Naive thymus-derived CD4-positive, alpha-beta T cell (primary cell): ENCODE results near the gene INVS. TPM values are rescaled to one million over a fixed set of nuclear protein-coding genes. Genes with fewer than 3 reads are reported as not detected.

Experiments used
- ATAC-seq: fragments of 150-1000 bp; cut with Tn5 transposase; 2 replicates; pipeline ENCODE4 v1.10.0; 2021; ENCODE audit warnings: mild to moderate bottlenecking, moderate library complexity
- CTCF ChIA-PET: fragments of 350-600 bp; sonication (Branson Sonifier 250); formaldehyde crosslinking; loops from one replicate; lab custom pipeline; 2021; ENCODE audit warnings: antibody characterized with exemption; lab: Charles Lee
- POLR2A ChIA-PET: fragments of 350-600 bp; sonication (Branson Sonifier 250); formaldehyde crosslinking; loops from one replicate; lab custom pipeline; 2021; ENCODE audit warnings: antibody characterized with exemption, inconsistent platforms; lab: Charles Lee
- DNase-seq, 9 donors: peaks; one replicate each; pipeline versions ENCODE4 v3.0.0 to v3.0.0-alpha.2; 2020 to 2022; ENCODE audit warnings: mixed read lengths in 1 of 9
- H3K27ac ChIP-seq: one replicate; pipeline ENCODE4 v1.7.0; 2013; ENCODE audit warnings: mild to moderate bottlenecking, low read depth, low read length, moderate library complexity
- H3K27me3 ChIP-seq, 2 donors: one replicate each; pipeline ENCODE4 v1.7.0; 2013; ENCODE audit warnings: low read length in 2 of 2, mild to moderate bottlenecking in 2 of 2, moderate library complexity in 2 of 2; ENCODE audit not compliant: control insufficient read depth in 2 of 2, insufficient read depth in 2 of 2
- H3K36me3 ChIP-seq, 3 experiments: 1 replicate in 2 of 3; 2 replicates in 1 of 3; pipeline ENCODE4 v1.7.0; 2013; ENCODE audit warnings: low read length in 3 of 3, mild to moderate bottlenecking in 3 of 3, moderate library complexity in 1 of 3; ENCODE audit not compliant: insufficient read depth in 3 of 3, control insufficient read depth in 2 of 3
- H3K4me1 ChIP-seq, 2 donors: one replicate each; pipeline ENCODE4 v1.7.0; 2013; ENCODE audit warnings: low read length in 2 of 2, mild to moderate bottlenecking in 2 of 2, moderate library complexity in 1 of 2; ENCODE audit not compliant: control insufficient read depth in 2 of 2, insufficient read depth in 2 of 2
- H3K4me3 ChIP-seq: 2 replicates; pipeline ENCODE4 v1.7.0; 2013; ENCODE audit warnings: mild to moderate bottlenecking, low read length
- H3K9me3 ChIP-seq, 3 experiments: 1 replicate in 2 of 3; 2 replicates in 1 of 3; pipeline ENCODE4 v1.7.0; 2013; ENCODE audit warnings: low read length in 3 of 3; ENCODE audit not compliant: control insufficient read depth in 2 of 3
- H3K27ac Mint-ChIP-seq, 9 donors: one replicate each; pipeline ENCODE4 v1.8.0; 2020 to 2022; ENCODE audit warnings: mixed read lengths in 9 of 9, mild to moderate bottlenecking in 8 of 9, moderate library complexity in 5 of 9, inconsistent platforms in 2 of 9
- H3K27me3 Mint-ChIP-seq, 5 donors: one replicate each; pipeline ENCODE4 v1.8.0; 2021 to 2022; ENCODE audit warnings: mixed read lengths in 5 of 5, mild to moderate bottlenecking in 1 of 5
- H3K36me3 Mint-ChIP-seq, 5 donors: one replicate each; pipeline ENCODE4 v1.8.0; 2020 to 2022; ENCODE audit warnings: mixed read lengths in 5 of 5, mild to moderate bottlenecking in 3 of 5, inconsistent platforms in 1 of 5
- H3K4me1 Mint-ChIP-seq, 7 donors: one replicate each; pipeline ENCODE4 v1.8.0; 2020 to 2022; ENCODE audit warnings: mixed read lengths in 7 of 7, mild to moderate bottlenecking in 3 of 7, inconsistent platforms in 1 of 7
- H3K4me3 Mint-ChIP-seq, 10 donors: one replicate each; pipeline ENCODE4 v1.8.0; 2020 to 2022; ENCODE audit warnings: mild to moderate bottlenecking in 10 of 10, mixed read lengths in 10 of 10, moderate library complexity in 6 of 10, inconsistent platforms in 2 of 10
- H3K9me3 Mint-ChIP-seq, 11 donors: one replicate each; pipeline ENCODE4 v1.8.0; 2020 to 2022; ENCODE audit warnings: mixed read lengths in 11 of 11, mild to moderate bottlenecking in 4 of 11, inconsistent platforms in 1 of 11, moderate library complexity in 1 of 11
- intact Hi-C, 2 donors: fragments of 100-400 bp; cut with micrococcal nuclease; formaldehyde crosslinking; loops; one replicate each; pipeline ENCODE4 v1.15.1; 2023
- polyA plus RNA-seq, 2 donors: library from polyadenylated mRNA; unstranded; fragments of 300-500 nt; fragmentation: Illumina TruSeq; gene quantifications; one replicate each; pipeline ENCODE4 v1.2.3, GENCODE V29; 2021
- total RNA-seq, 6 experiments: library from RNA in 5 of 6; stranded (reverse) in 5 of 6; gene quantifications; 1 replicate in 5 of 6; 2 replicates in 1 of 6; pipeline ENCODE4 v1.2.3 and lab custom pipeline; 2021 to 2026

Gene INVS
- total and polyA plus RNA-seq, 7 experiments from 2014 or later: 6.2 to 20.8 (median 19.9) TPM

GRCh38 chr9:100294341-100294740, 195.3 kb downstream of the INVS start:
- Mint-ChIP-seq H3K4me3 (no peak overlapping the region), H3K4me1 (peaks cover 0 to 7% (median 0%) of the 10 kb centered on the region in 7 donors), H3K9me3 (peaks cover 0 to 4% (median 0%) of the 10 kb centered on the region in 11 donors), H3K27ac (peak overlapping the region in 1 of 9 donors; percentile 17), H3K27me3 (no peaks in the 10 kb centered on the region), H3K36me3 (peaks cover 13 to 51% (median 22%) of the 10 kb centered on the region in 5 donors)
- intact Hi-C loops: no loop called here
- Histone ChIP-seq H3K4me3 (no peak overlapping the region), H3K27me3 (no peaks in the 10 kb centered on the region), H3K27ac (no peak overlapping the region), H3K9me3 (no peaks in the 10 kb centered on the region), H3K36me3 (peaks cover 0 to 81% (median 4%) of the 10 kb centered on the region in 3 experiments), H3K4me1 (no peaks in the 10 kb centered on the region)
- POLR2A ChIA-PET: no interaction called here
- CTCF ChIA-PET: no interaction called here
- DNase-seq (no peak), ATAC-seq (no peak)

DNA sequence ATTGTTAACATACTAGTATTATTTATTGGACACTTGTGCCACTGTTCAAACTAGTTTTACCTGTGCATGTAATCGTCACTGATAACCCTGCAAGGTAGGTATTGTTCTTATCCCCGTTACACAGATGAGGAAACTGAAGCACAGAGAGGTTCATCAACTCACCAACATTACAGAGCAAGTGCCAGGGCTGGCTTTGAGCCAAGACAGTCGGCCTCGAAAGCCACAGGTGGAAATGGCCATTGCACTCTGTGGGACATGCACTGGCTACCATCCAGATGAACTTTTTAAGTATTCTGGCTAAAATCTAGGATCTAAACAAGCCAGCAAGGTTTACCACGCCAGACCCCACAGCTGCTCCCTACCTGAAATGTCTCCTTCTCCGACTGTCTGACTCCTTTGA, 195.8 kb downstream of the INVS start:
- Mint-ChIP-seq H3K4me3 (no peak overlapping the region), H3K27me3 (no peaks in the 10 kb centered on the region), H3K4me1 (peaks cover 0 to 7% (median 0%) of the 10 kb centered on the region in 7 donors), H3K27ac (no peak overlapping the region), H3K9me3 (peaks cover 0 to 2% (median 0%) of the 10 kb centered on the region in 11 donors), H3K36me3 (peaks cover 13 to 51% (median 18%) of the 10 kb centered on the region in 5 donors)
- Histone ChIP-seq H3K4me3 (no peak overlapping the region), H3K9me3 (no peaks in the 10 kb centered on the region), H3K27me3 (no peaks in the 10 kb centered on the region), H3K36me3 (peaks cover 0 to 81% (median 4%) of the 10 kb centered on the region in 3 experiments), H3K4me1 (no peaks in the 10 kb centered on the region), H3K27ac (no peak overlapping the region)
- no peak for DNase-seq
- ChIA-PET CTCF (no interaction called here), POLR2A (no interaction called here)
- no peak for ATAC-seq
- intact Hi-C loops: no loop called here

- intact Hi-C loops: no loop called here
- H3K27ac Mint-ChIP-seq: peak overlapping the region in 5 of 9 donors; percentile 13 to 84 (median 28)
- H3K27me3 Mint-ChIP-seq: no peaks in the 10 kb centered on the region
- peaks cover 0 to 2% (median 0%) of the 10 kb centered on the region in 11 donors for H3K9me3 Mint-ChIP-seq
- peaks cover 0 to 9% (median under 1%) of the 10 kb centered on the region in 7 donors for H3K4me1 Mint-ChIP-seq
- peaks cover 9 to 47% (median 14%) of the 10 kb centered on the region in 5 donors for H3K36me3 Mint-ChIP-seq
- no peak for DNase-seq
- Histone ChIP-seq H3K36me3 (peaks cover 0 to 77% (median 4%) of the 10 kb centered on the region in 3 experiments), H3K4me1 (no peaks in the 10 kb centered on the region), H3K27ac (no peak overlapping the region), H3K9me3 (no peaks in the 10 kb centered on the region), H3K4me3 (no peak overlapping the region), H3K27me3 (no peaks in the 10 kb centered on the region)
- H3K4me3 Mint-ChIP-seq: no peak overlapping the region
- CTCF ChIA-PET: no interaction called here
- no peak for ATAC-seq
- POLR2A ChIA-PET: no interaction called here
These were observed 196.2 kb downstream of the INVS start for GRCh38 chr9:100295240-100295639.

DNA sequence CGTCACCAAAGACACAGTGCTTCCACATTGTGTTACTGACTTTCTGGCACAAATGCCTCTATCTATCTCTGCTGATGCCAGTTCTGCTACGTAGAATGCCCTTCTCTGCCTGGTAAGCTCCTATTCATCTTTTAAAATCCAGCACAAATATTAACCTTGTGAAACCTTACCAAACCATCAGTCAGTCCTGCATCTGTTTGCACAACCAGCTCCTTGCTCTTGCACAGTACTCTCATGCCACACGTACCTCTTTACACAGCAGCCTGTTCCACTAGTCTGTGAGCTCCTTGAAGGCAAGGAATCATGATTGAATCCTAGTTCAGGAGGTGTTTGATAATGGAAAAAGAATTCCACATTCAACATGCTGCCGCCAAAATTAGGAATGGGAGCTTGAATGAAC, 197.4 kb downstream of the INVS start:
- ATAC-seq: no peak
- H3K27ac Mint-ChIP-seq: peak overlapping the region in 3 of 9 donors; percentile 28 to 56 (median 44)
- intact Hi-C loops: no loop called here

DNA sequence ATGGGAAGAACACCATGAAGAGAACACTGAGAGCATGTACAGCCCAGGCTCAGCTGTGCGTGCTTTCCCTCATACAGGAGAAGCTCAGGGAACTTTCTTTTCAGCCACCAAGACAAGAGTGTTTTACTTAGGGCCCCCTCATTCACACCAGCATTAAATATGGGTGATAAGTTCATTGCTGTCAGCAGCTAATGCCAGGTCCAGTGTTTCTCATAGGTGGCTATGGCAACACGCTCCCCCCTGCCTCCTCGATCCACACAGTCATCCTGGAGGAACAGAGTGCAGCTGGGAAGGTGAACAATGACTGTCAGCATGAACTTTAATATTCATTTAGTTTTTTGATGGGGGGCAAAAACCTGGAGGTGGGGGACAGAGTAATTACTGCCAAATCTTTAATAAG, 199.3 kb downstream of the INVS start:
- ChIA-PET POLR2A (no interaction called here), CTCF (no interaction called here)
- no peak overlapping the region for H3K4me3 ChIP-seq
- H3K9me3 ChIP-seq: no peaks in the 10 kb centered on the region
- intact Hi-C loops: no loop called here
- no peaks in the 10 kb centered on the region for H3K27me3 Mint-ChIP-seq
- H3K27ac ChIP-seq: no peak overlapping the region
- no peaks in the 10 kb centered on the region for H3K4me1 ChIP-seq
- peaks cover 0 to 12% (median 4%) of the 10 kb centered on the region in 7 donors for H3K4me1 Mint-ChIP-seq
- H3K36me3 Mint-ChIP-seq: peaks cover 10 to 47% (median 14%) of the 10 kb centered on the region in 5 donors
- no peaks in the 10 kb centered on the region for H3K9me3 Mint-ChIP-seq
- DNase-seq (no peak), ATAC-seq (no peak)
- no peaks in the 10 kb centered on the region for H3K27me3 ChIP-seq
- peak overlapping the region in 3 of 9 donors; percentile 44 to 79 (median 79) for H3K27ac Mint-ChIP-seq
- H3K36me3 ChIP-seq: peaks cover 5 to 86% (median 5%) of the 10 kb centered on the region in 3 experiments
- H3K4me3 Mint-ChIP-seq: no peak overlapping the region

More for the DNA sequence above, 197.4 kb downstream of the INVS start:
- no peaks in the 10 kb centered on the region for H3K9me3 ChIP-seq
- no peaks in the 10 kb centered on the region for H3K27me3 ChIP-seq
- no peak overlapping the region for H3K27ac ChIP-seq
- H3K4me1 Mint-ChIP-seq: peaks cover 0 to 12% (median 3%) of the 10 kb centered on the region in 7 donors
- H3K9me3 Mint-ChIP-seq: peaks cover 0 to under 1% (median 0%) of the 10 kb centered on the region in 11 donors
- no peak overlapping the region for H3K4me3 Mint-ChIP-seq
- DNase-seq: no peak
- ChIA-PET POLR2A (no interaction called here), CTCF (no interaction called here)
- peaks cover 3 to 83% (median 9%) of the 10 kb centered on the region in 3 experiments for H3K36me3 ChIP-seq
- peaks cover 7 to 52% (median 14%) of the 10 kb centered on the region in 5 donors for H3K36me3 Mint-ChIP-seq
- H3K4me3 ChIP-seq: no peak overlapping the region
- no peaks in the 10 kb centered on the region for H3K27me3 Mint-ChIP-seq
- H3K4me1 ChIP-seq: no peaks in the 10 kb centered on the region

DNA sequence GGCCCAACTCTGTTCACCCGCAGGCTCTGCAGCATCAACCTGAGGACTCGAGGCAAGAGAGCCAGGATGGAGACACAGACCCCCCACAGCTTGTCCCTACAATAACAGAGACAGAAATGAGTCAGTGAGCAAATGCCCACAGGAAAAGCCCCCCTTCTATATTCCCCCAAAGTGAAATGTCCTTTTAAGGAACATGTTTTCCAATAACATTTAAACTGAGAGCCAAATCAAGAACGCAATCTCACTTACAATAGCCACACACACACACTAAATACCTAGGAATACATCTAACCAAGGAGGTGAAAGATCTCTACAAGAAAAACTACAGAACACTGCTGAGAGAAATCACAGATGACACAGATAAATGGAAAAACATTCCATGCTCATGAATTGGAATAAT, 204.7 kb downstream of the INVS start:
- Mint-ChIP-seq H3K4me1 (peaks cover 0 to 33% (median 22%) of the 10 kb centered on the region in 7 donors), H3K4me3 (no peak overlapping the region), H3K27me3 (no peaks in the 10 kb centered on the region), H3K36me3 (peaks cover 15 to 73% (median 37%) of the 10 kb centered on the region in 5 donors), H3K27ac (peak overlapping the region in 7 of 9 donors; percentile 5 to 77 (median 20)), H3K9me3 (no peaks in the 10 kb centered on the region)
- no peak for ATAC-seq
- Histone ChIP-seq H3K27ac (no peak overlapping the region), H3K9me3 (no peaks in the 10 kb centered on the region), H3K4me1 (no peaks in the 10 kb centered on the region), H3K27me3 (no peaks in the 10 kb centered on the region), H3K36me3 (peaks cover 10 to 57% (median 10%) of the 10 kb centered on the region in 3 experiments), H3K4me3 (no peak overlapping the region)
- intact Hi-C loops: no loop called here
- no peak for DNase-seq
- CTCF ChIA-PET: interaction anchor here (0.6 kb wide), 1 partner anchor 21 kb away, joined by 4 read pairs; no protein-coding TSS in a partner anchor
- POLR2A ChIA-PET: no interaction called here

GRCh38 chr9:100306283-100306682, 207.2 kb downstream of the INVS start:
- Mint-ChIP-seq H3K36me3 (peaks cover 9 to 80% (median 52%) of the 10 kb centered on the region in 5 donors), H3K27me3 (no peaks in the 10 kb centered on the region), H3K4me3 (no peak overlapping the region), H3K9me3 (no peaks in the 10 kb centered on the region), H3K27ac (peak overlapping the region in 8 of 9 donors; percentile 23 to 79 (median 30)), H3K4me1 (peaks cover 0 to 47% (median 25%) of the 10 kb centered on the region in 7 donors)
- H3K4me3 ChIP-seq: no peak overlapping the region
- H3K4me1 ChIP-seq: no peaks in the 10 kb centered on the region
- H3K9me3 ChIP-seq: no peaks in the 10 kb centered on the region
- ChIA-PET CTCF (no interaction called here), POLR2A (no interaction called here)
- DNase-seq (no peak), ATAC-seq (no peak)
- H3K27ac ChIP-seq: no peak overlapping the region
- intact Hi-C loops: no loop called here
- no peaks in the 10 kb centered on the region for H3K27me3 ChIP-seq
- peaks cover 6 to 56% (median 8%) of the 10 kb centered on the region in 3 experiments for H3K36me3 ChIP-seq
